NCI-H345 treated with DMSO at 0.1 percent for 48 hours (cell line): ENCODE data around the gene TACR1.

ENCODE experiments used
- DNase-seq: peaks from one replicate; lab custom pipeline; 2025; ENCODE audit not compliant: unreplicated experiment; lab: John Stamatoyannopoulos, UW

Gene TACR1

GRCh38 chr2:75055142-75055819 lies 144.0 kb downstream of the TACR1 start:
- DNase-seq: no peak

GRCh38 chr2:75054296-75054695 lies 145.0 kb downstream of the TACR1 start:
- no peak for DNase-seq

GRCh38 chr2:75053484-75054112 lies 145.7 kb downstream of the TACR1 start:
- DNase-seq: peak; percentile 44

GRCh38 chr2:75047992-75048625 lies 151.2 kb downstream of the TACR1 start:
- DNase-seq: no peak

GRCh38 chr2:75047189-75047991 lies 151.9 kb downstream of the TACR1 start:
- no peak for DNase-seq

GRCh38 chr2:75045526-75046050 lies 153.7 kb downstream of the TACR1 start:
- no peak for DNase-seq

GRCh38 chr2:75044291-75044690 lies 155.0 kb downstream of the TACR1 start:
- DNase-seq: no peak

GRCh38 chr2:75042823-75043222 lies 156.5 kb downstream of the TACR1 start:
- no peak for DNase-seq

GRCh38 chr2:75041731-75042600 lies 157.4 kb downstream of the TACR1 start:
- no peak for DNase-seq

GRCh38 chr2:75041226-75041625 lies 158.1 kb downstream of the TACR1 start:
- DNase-seq: no peak

- DNase-seq: no peak
These were observed 163.6 kb downstream of the TACR1 start for GRCh38 chr2:75035444-75036353.

- no peak for DNase-seq
These were observed 165.8 kb downstream of the TACR1 start for GRCh38 chr2:75033516-75033915.

GRCh38 chr2:75031906-75032803 lies 167.2 kb downstream of the TACR1 start:
- no peak for DNase-seq

- no peak for DNase-seq
These were observed 168.1 kb downstream of the TACR1 start for GRCh38 chr2:75031171-75031570.

- DNase-seq: no peak
These were observed 168.9 kb downstream of the TACR1 start for GRCh38 chr2:75030218-75031009.

- DNase-seq: no peak
These were observed 171.4 kb downstream of the TACR1 start for GRCh38 chr2:75027886-75028285.

- DNase-seq: no peak
These were observed 173.5 kb downstream of the TACR1 start for GRCh38 chr2:75025633-75026380.
